ENCODE measurements around the gene LY9.

Gene LY9

DNA sequence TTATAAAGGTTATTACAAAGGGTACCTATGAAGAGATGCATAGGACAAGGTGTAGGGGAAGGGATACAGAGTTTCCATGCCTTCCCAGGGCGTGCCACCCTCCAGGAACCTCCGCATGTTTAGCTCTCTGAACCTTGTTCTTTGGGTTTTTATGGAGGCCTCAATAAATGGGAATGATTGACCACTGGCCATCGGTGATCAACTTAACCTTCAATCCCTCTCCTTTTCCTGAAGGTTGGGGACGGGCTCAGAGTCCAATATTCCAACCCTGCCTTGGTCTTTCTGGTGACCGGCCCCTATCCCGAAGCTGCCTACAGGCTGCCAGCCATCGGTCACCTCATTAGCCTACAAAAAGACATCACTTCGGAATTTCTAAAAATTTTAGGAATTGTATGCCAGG lies 55.0 kb downstream of the LY9 start:
- no peak overlapping the region for H3K27ac ChIP-seq
- TF ChIP-seq ZFX (IDR thresholded peaks at IDR 0.05; ENCODE audit: borderline replicate concordance) (no peak), CTCF (IDR thresholded peaks at IDR 0.05) (no peak)

GRCh38 chr1:160853014-160853413 lies 57.0 kb downstream of the LY9 start:
- no peak for TF ChIP-seq CTCF (IDR thresholded peaks at IDR 0.05)
- no peak for TF ChIP-seq ZFX (IDR thresholded peaks at IDR 0.05; ENCODE audit: borderline replicate concordance)

DNA sequence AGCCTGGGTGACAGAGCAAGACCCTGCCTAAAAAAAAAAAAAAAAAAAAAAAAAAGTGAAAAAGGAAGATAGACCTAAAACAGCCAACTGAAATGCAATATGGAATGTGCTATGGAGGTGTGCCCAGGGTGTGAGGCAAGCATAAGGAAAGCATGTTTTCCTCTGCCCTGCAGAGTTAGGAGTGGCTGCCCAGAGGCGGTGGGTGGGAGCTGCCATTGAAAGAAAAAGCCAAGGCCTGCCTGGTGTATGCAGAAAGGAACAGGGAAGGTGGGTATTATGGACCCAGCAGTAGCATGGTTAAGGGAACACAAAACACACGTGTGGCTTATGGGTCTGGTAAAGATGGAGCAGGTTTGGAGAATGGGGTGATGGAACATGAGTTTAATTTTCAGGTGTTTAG lies 57.8 kb downstream of the LY9 start:
- TF ChIP-seq CTCF (IDR thresholded peaks at IDR 0.05) (no peak), ZFX (IDR thresholded peaks at IDR 0.05; ENCODE audit: borderline replicate concordance) (no peak)
- no peak overlapping the region for H3K27ac ChIP-seq

More at GRCh38 chr1:160853014-160853413, 57.0 kb downstream of the LY9 start:
- no peak overlapping the region for H3K27ac ChIP-seq

DNA sequence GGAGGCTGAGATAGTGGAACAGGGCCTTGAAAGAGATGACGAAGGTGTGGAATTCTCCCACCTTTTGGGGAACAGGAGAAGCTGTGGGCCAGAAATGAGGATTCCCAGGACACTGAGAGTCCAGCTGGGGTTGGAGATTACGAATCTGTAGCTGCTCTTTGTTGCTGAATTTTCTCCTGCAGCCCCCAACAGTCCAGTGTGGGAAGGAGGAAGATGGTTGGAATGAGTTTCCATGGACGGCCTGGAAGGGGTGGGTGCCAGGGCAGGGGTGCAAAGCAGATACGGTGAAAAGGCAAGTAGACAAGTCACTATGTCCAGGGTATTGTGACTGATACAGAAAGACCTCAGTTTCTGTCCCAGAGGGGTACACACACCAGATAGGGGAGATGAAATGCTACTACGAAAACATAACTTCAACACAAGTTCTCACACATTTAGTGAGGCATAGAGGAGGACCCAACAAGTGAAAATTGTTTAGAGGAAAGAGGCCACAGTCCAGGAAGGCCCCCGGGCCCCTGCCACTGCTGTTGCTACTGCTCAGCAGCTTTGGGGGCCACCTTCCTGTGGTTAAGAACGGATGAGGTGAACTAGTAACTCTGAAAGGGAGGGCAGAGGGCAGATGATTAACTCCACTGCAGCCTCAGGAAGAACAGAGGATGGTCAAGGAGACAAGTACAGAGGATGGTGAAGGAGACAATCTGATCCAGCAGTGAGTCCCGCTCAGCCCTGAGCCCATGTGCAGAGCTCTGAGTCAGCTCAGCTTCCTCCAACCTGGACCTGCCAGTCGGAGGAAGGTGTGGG lies 59.4 kb downstream of the LY9 start:
- TF ChIP-seq CTCF (IDR thresholded peaks at IDR 0.05) (no peak), ZFX (IDR thresholded peaks at IDR 0.05; ENCODE audit: borderline replicate concordance) (no peak)
- H3K27ac ChIP-seq, result no peak overlapping the region

GRCh38 chr1:160858097-160858496 lies 62.1 kb downstream of the LY9 start:
- no peak overlapping the region for H3K27ac ChIP-seq
- TF ChIP-seq ZFX (IDR thresholded peaks at IDR 0.05; ENCODE audit: borderline replicate concordance) (no peak), CTCF (IDR thresholded peaks at IDR 0.05) (no peak)

DNA sequence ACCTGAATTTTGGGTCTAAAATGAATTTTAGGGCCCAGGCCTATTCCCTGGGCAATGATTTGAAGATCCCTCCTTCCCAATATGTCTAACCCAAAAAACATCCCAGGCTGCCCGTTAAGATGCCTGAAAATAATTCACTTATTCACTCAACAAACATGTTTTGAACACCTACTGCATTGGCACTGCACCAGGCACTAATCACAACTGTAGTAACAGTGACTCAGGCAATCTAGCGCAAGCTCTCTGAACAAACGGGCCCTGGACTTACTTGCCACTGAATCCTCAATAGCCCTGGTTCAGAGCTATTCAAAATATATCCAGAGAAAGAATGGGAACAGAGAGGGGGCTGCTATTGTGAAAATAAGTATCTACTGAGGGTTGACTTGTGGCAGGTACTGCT lies 62.5 kb downstream of the LY9 start:
- TF ChIP-seq CTCF (IDR thresholded peaks at IDR 0.05) (no peak), ZFX (IDR thresholded peaks at IDR 0.05; ENCODE audit: borderline replicate concordance) (no peak)
- H3K27ac ChIP-seq, result no peak overlapping the region

- TF ChIP-seq CTCF (IDR thresholded peaks at IDR 0.05) (no peak), ZFX (IDR thresholded peaks at IDR 0.05; ENCODE audit: borderline replicate concordance) (no peak)
- H3K27ac ChIP-seq, result no peak overlapping the region
These were observed 63.2 kb downstream of the LY9 start for GRCh38 chr1:160859166-160859565.
